CD4-positive, alpha-beta memory T cell (primary cell): ENCODE results near the gene THSD7A. TPM values are rescaled to one million over a fixed set of nuclear protein-coding genes. Genes with fewer than 3 reads are reported as not detected.
A peak's percentile ranks its signal among the peaks of the same experiment; 100 is the strongest.

Experiments
- CTCF ChIA-PET: fragments of 350-600 bp; sonication (Branson Sonifier 250); formaldehyde crosslinking; loops from one replicate; lab custom pipeline; 2021; ENCODE audit warnings: inconsistent platforms; ENCODE audit not compliant: partially characterized antibody; lab: Charles Lee
- POLR2A ChIA-PET: fragments of 350-600 bp; sonication (Branson Sonifier 250); formaldehyde crosslinking; loops from one replicate; lab custom pipeline; 2021; ENCODE audit not compliant: partially characterized antibody; lab: Charles Lee
- DNase-seq, 5 donors: peaks; one replicate each; pipeline versions ENCODE4 v3.0.0 to v3.0.0-alpha.2; 2020 to 2022; ENCODE audit warnings: mixed read lengths in 1 of 5
- H3K27ac ChIP-seq: one replicate; pipeline ENCODE4 v1.7.0; 2013; ENCODE audit warnings: low read depth, low read length
- H3K27me3 ChIP-seq: 2 replicates; pipeline ENCODE4 v1.7.0; 2013; ENCODE audit warnings: mild to moderate bottlenecking, low read length, moderate library complexity; ENCODE audit not compliant: insufficient read depth
- H3K36me3 ChIP-seq: 2 replicates; pipeline ENCODE4 v1.7.0; 2013; ENCODE audit warnings: mild to moderate bottlenecking, low read length, moderate library complexity; ENCODE audit not compliant: insufficient read depth
- H3K4me1 ChIP-seq: 2 replicates; pipeline ENCODE4 v1.7.0; 2013; ENCODE audit warnings: mild to moderate bottlenecking, low read length, moderate library complexity; ENCODE audit not compliant: insufficient read depth
- H3K4me3 ChIP-seq, 2 donors: one replicate each; pipeline ENCODE4 v1.7.0; 2013; ENCODE audit warnings: low read length in 2 of 2, mild to moderate bottlenecking in 1 of 2
- H3K9me3 ChIP-seq, 2 donors: one replicate each; pipeline ENCODE4 v1.7.0; 2013; ENCODE audit warnings: low read length in 2 of 2, control low read depth in 1 of 2; ENCODE audit not compliant: control insufficient read depth in 1 of 2
- H3K27ac Mint-ChIP-seq, 7 donors: one replicate each; pipeline ENCODE4 v1.8.0; 2020 to 2021; ENCODE audit warnings: mixed read lengths in 7 of 7, mild to moderate bottlenecking in 6 of 7, inconsistent platforms in 3 of 7, moderate library complexity in 3 of 7
- H3K27me3 Mint-ChIP-seq, 2 donors: one replicate each; pipeline ENCODE4 v1.8.0; 2020 to 2021; ENCODE audit warnings: mixed read lengths in 2 of 2
- H3K36me3 Mint-ChIP-seq, 2 donors: one replicate each; pipeline ENCODE4 v1.8.0; 2020 to 2021; ENCODE audit warnings: mixed read lengths in 2 of 2, inconsistent platforms in 1 of 2, mild to moderate bottlenecking in 1 of 2
- H3K4me1 Mint-ChIP-seq, 4 donors: one replicate each; pipeline ENCODE4 v1.8.0; 2020 to 2021; ENCODE audit warnings: mixed read lengths in 4 of 4, mild to moderate bottlenecking in 1 of 4
- H3K4me3 Mint-ChIP-seq, 8 donors: one replicate each; pipeline ENCODE4 v1.8.0; 2020 to 2021; ENCODE audit warnings: mixed read lengths in 8 of 8, mild to moderate bottlenecking in 7 of 8, moderate library complexity in 6 of 8, inconsistent platforms in 3 of 8
- H3K9me3 Mint-ChIP-seq, 8 donors: one replicate each; pipeline ENCODE4 v1.8.0; 2020 to 2021; ENCODE audit warnings: mixed read lengths in 8 of 8, mild to moderate bottlenecking in 5 of 8, inconsistent platforms in 3 of 8, moderate library complexity in 1 of 8
- intact Hi-C: fragments of 100-400 bp; cut with micrococcal nuclease; formaldehyde crosslinking; loops from one replicate; pipeline ENCODE4 v1.15.1; 2023
- polyA plus RNA-seq, 2 donors: library from polyadenylated mRNA; unstranded; fragments of 300-500 nt; fragmentation: Illumina TruSeq; gene quantifications; one replicate each; pipeline ENCODE4 v1.2.3, GENCODE V29; 2021
- total RNA-seq, 2 experiments: library from RNA; stranded (reverse); gene quantifications; one replicate each; pipeline ENCODE4 v1.2.3, GENCODE V29; 2021

The THSD7A gene
- total and polyA plus RNA-seq, 4 experiments from 2014 or later, result not detected

- Mint-ChIP-seq H3K9me3 (peaks cover 0 to 3% (median 0%) of the 10 kb centered on the region in 8 donors), H3K27ac (no peak overlapping the region), H3K36me3 (no peaks in the 10 kb centered on the region), H3K4me3 (no peak overlapping the region), H3K27me3 (no peaks in the 10 kb centered on the region), H3K4me1 (no peaks in the 10 kb centered on the region)
- ChIA-PET POLR2A (no interaction called here), CTCF (no interaction called here)
- no peaks in the 10 kb centered on the region for H3K9me3 ChIP-seq
- no peak overlapping the region for H3K27ac ChIP-seq
- no peaks in the 10 kb centered on the region for H3K36me3 ChIP-seq
- H3K27me3 ChIP-seq, result no peaks in the 10 kb centered on the region
- no peak for DNase-seq
- no peak overlapping the region for H3K4me3 ChIP-seq
- intact Hi-C loops, result no loop called here
- no peaks in the 10 kb centered on the region for H3K4me1 ChIP-seq
Observed at GRCh38 chr7:11358637-11359036, 473.4 kb downstream of the THSD7A start.

GRCh38 chr7:11355399-11356005 is 476.5 kb downstream of the THSD7A start:
- H3K36me3 ChIP-seq, result no peaks in the 10 kb centered on the region
- peaks cover 0 to 4% (median 0%) of the 10 kb centered on the region in 8 donors for H3K9me3 Mint-ChIP-seq
- ChIA-PET POLR2A (no interaction called here), CTCF (interaction anchor here (2.2 kb wide), 1 partner anchor 11 kb away, joined by 15 read pairs; no protein-coding TSS in a partner anchor)
- no peaks in the 10 kb centered on the region for H3K4me1 ChIP-seq
- DNase-seq, result no peak
- no peaks in the 10 kb centered on the region for H3K4me1 Mint-ChIP-seq
- H3K4me3 ChIP-seq, result no peak overlapping the region
- H3K9me3 ChIP-seq, result no peaks in the 10 kb centered on the region
- H3K36me3 Mint-ChIP-seq, result no peaks in the 10 kb centered on the region
- intact Hi-C loops, result no loop called here
- H3K27me3 Mint-ChIP-seq, result peaks cover 5 to 7% of the 10 kb centered on the region in 2 donors
- H3K4me3 Mint-ChIP-seq, result no peak overlapping the region
- no peaks in the 10 kb centered on the region for H3K27me3 ChIP-seq
- H3K27ac ChIP-seq, result no peak overlapping the region
- H3K27ac Mint-ChIP-seq, result no peak overlapping the region

- no peak overlapping the region for H3K4me3 ChIP-seq
- POLR2A ChIA-PET, result no interaction called here
- H3K27ac ChIP-seq, result no peak overlapping the region
- H3K9me3 ChIP-seq, result no peaks in the 10 kb centered on the region
- Mint-ChIP-seq H3K27me3 (peaks cover 1 to 13% of the 10 kb centered on the region in 2 donors), H3K9me3 (no peaks in the 10 kb centered on the region), H3K4me3 (no peak overlapping the region), H3K27ac (peak overlapping the region in 1 of 7 donors; percentile 18), H3K36me3 (no peaks in the 10 kb centered on the region), H3K4me1 (peaks cover 0 to 7% (median 4%) of the 10 kb centered on the region in 4 donors)
- H3K36me3 ChIP-seq, result no peaks in the 10 kb centered on the region
- intact Hi-C loops, result no loop called here
- H3K27me3 ChIP-seq, result no peaks in the 10 kb centered on the region
- no peak for DNase-seq
- CTCF ChIA-PET, result interaction anchor here (0.8 kb wide), 1 partner anchor 165 kb away, joined by 3 read pairs; no protein-coding TSS in a partner anchor
- H3K4me1 ChIP-seq, result peaks cover 5% of the 10 kb centered on the region
Observed at GRCh38 chr7:11346302-11346701, 485.7 kb downstream of the THSD7A start.

- H3K4me1 ChIP-seq, result peaks cover 5% of the 10 kb centered on the region
- Mint-ChIP-seq H3K4me3 (no peak overlapping the region), H3K4me1 (peaks cover 0 to 7% (median 4%) of the 10 kb centered on the region in 4 donors), H3K27me3 (peaks cover 1 to 10% of the 10 kb centered on the region in 2 donors), H3K36me3 (no peaks in the 10 kb centered on the region), H3K27ac (no peak overlapping the region), H3K9me3 (no peaks in the 10 kb centered on the region)
- H3K4me3 ChIP-seq, result no peak overlapping the region
- H3K27me3 ChIP-seq, result no peaks in the 10 kb centered on the region
- ChIA-PET POLR2A (no interaction called here), CTCF (interaction anchor here (0.8 to 2.8 kb wide), 2 partner anchors 10 to 164 kb away, joined by 3 to 15 read pairs; no protein-coding TSS in a partner anchor)
- no peaks in the 10 kb centered on the region for H3K9me3 ChIP-seq
- no peak overlapping the region for H3K27ac ChIP-seq
- DNase-seq, result no peak
- H3K36me3 ChIP-seq, result no peaks in the 10 kb centered on the region
- intact Hi-C loops, result no loop called here
Observed at GRCh38 chr7:11345621-11346020, 486.4 kb downstream of the THSD7A start.

- ChIA-PET POLR2A (no interaction called here), CTCF (interaction anchor here (0.8 to 2.8 kb wide), 3 partner anchors 10 to 13 kb away, joined by 3 to 15 read pairs (median 4); no protein-coding TSS in a partner anchor)
- intact Hi-C loops, result no loop called here
- Histone ChIP-seq H3K4me1 (peaks cover 5% of the 10 kb centered on the region), H3K4me3 (no peak overlapping the region), H3K27ac (no peak overlapping the region), H3K27me3 (no peaks in the 10 kb centered on the region), H3K9me3 (no peaks in the 10 kb centered on the region), H3K36me3 (no peaks in the 10 kb centered on the region)
- H3K27ac Mint-ChIP-seq, result no peak overlapping the region
- peaks cover 1 to 9% of the 10 kb centered on the region in 2 donors for H3K27me3 Mint-ChIP-seq
- peaks cover 0 to 7% (median 4%) of the 10 kb centered on the region in 4 donors for H3K4me1 Mint-ChIP-seq
- H3K36me3 Mint-ChIP-seq, result no peaks in the 10 kb centered on the region
- H3K9me3 Mint-ChIP-seq, result no peaks in the 10 kb centered on the region
- peak in 4 of 5 donors; percentile 18 to 42 (median 31) for DNase-seq
- H3K4me3 Mint-ChIP-seq, result peak overlapping the region in 1 of 8 donors; percentile 14
Observed at GRCh38 chr7:11343818-11344413, 488.1 kb downstream of the THSD7A start.

- Mint-ChIP-seq H3K9me3 (no peaks in the 10 kb centered on the region), H3K27me3 (peaks cover 1 to 11% of the 10 kb centered on the region in 2 donors), H3K4me1 (peaks cover 0 to 7% (median 4%) of the 10 kb centered on the region in 4 donors), H3K27ac (no peak overlapping the region), H3K36me3 (no peaks in the 10 kb centered on the region), H3K4me3 (no peak overlapping the region)
- ChIA-PET CTCF (interaction anchor here (0.8 to 2.8 kb wide), 3 partner anchors 11 to 12 kb away, joined by 3 to 15 read pairs (median 4); no protein-coding TSS in a partner anchor), POLR2A (no interaction called here)
- no peaks in the 10 kb centered on the region for H3K36me3 ChIP-seq
- intact Hi-C loops, result no loop called here
- H3K9me3 ChIP-seq, result no peaks in the 10 kb centered on the region
- DNase-seq, result no peak
- H3K4me3 ChIP-seq, result no peak overlapping the region
- H3K27me3 ChIP-seq, result no peaks in the 10 kb centered on the region
- H3K27ac ChIP-seq, result no peak overlapping the region
- peaks cover 5% of the 10 kb centered on the region for H3K4me1 ChIP-seq
Observed at GRCh38 chr7:11343136-11343535, 488.9 kb downstream of the THSD7A start.

- peaks cover 0 to 3% (median 0%) of the 10 kb centered on the region in 8 donors for H3K9me3 Mint-ChIP-seq
- H3K27me3 ChIP-seq, result no peaks in the 10 kb centered on the region
- H3K4me1 ChIP-seq, result peaks cover 5% of the 10 kb centered on the region
- intact Hi-C loops, result no loop called here
- H3K27ac ChIP-seq, result no peak overlapping the region
- CTCF ChIA-PET, result no interaction called here
- no peak overlapping the region for H3K4me3 ChIP-seq
- peaks cover 1 to 13% of the 10 kb centered on the region in 2 donors for H3K27me3 Mint-ChIP-seq
- H3K4me3 Mint-ChIP-seq, result no peak overlapping the region
- no peak for DNase-seq
- no peaks in the 10 kb centered on the region for H3K9me3 ChIP-seq
- no peaks in the 10 kb centered on the region for H3K36me3 Mint-ChIP-seq
- no peaks in the 10 kb centered on the region for H3K36me3 ChIP-seq
- H3K27ac Mint-ChIP-seq, result no peak overlapping the region
- peaks cover 0 to 7% (median 4%) of the 10 kb centered on the region in 4 donors for H3K4me1 Mint-ChIP-seq
- POLR2A ChIA-PET, result no interaction called here
Observed at GRCh38 chr7:11341285-11341944, 490.6 kb downstream of the THSD7A start.
